Myocyte (in vitro differentiated cells): ENCODE results near the gene CORIN. TPM values are rescaled to one million over a fixed set of nuclear protein-coding genes. Genes with fewer than 3 reads are reported as not detected.
"Not testable (repeated sequence)": the region's sequence is repeated elsewhere in the genome, so short reads cannot be mapped to it uniquely, and the experiment has no call there.

Source experiments
- DNase-seq: peaks from one replicate; pipeline ENCODE4 v3.0.0-alpha.2; 2012; ENCODE audit warnings: low read depth
- microRNA-seq: library from miRNA; unstranded; fragments of <30 nt; microRNA quantifications from one replicate; pipeline ENCODE4, GENCODE V29; 2016
- total RNA-seq: library from RNA; depleted of rRNA; stranded (reverse); fragments of >200 nt; gene quantifications from 2 replicates; pipeline ENCODE4 v1.2.3, GENCODE V29; 2014

Gene CORIN
- total RNA-seq, 1 donor from 2014 or later: 1.5 TPM

DNA sequence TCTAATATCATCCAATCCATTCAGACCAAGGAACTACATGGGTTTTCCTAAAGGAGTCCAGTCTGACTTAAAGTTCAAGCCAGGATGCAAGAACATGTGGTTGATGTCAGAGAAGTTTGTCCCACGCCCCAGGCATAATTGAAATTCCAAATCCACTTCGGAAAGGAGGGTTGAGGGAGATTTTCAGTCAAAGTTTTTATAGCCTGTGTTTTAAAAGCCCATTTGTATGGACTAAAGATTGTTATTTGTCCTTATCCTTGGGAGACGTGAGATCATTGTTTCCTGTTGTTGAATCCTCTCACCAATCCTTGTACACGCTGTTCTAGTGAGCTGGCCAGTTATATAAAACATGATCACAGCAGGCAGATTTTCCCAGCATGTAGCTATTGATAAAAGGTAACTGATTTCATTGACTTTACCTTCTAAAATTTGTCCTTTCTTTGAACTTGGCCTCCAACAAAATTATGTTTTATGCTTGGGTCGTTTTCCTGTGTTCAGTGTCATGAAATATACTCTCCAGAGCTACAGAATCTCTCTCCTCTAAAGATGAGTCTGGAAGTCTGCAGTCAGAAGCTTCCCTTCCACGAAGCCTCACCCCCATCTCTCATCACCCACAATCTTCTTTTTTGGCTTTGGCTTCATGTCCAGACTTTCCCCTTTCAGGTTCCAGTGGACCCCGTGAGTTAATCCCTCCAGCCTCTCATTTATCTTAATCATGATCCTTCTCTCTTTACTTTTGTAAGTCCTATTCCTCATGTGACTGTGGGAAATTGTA is 259.9 kb downstream of the CORIN start:
- peak; percentile 53 for DNase-seq

DNA sequence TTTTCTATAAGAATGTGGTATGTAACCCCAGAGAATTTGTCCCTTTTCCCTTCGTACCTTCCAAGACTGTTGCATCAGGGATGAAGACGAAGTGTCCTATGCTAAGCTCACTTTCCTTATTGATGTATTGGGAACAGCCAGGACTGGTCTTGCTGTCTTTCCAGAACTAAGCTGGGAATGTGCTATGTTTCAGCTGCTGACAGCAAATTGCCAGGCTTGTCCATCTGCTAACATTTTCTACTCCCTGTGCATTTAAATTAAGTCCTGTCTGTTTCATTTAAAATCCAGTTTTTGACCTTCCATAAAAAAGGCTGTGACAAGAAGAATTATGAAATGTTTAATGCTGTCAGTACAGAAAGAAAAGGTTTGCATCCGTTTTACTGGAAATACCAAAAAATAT is 264.9 kb downstream of the CORIN start:
- DNase-seq: no peak

DNA sequence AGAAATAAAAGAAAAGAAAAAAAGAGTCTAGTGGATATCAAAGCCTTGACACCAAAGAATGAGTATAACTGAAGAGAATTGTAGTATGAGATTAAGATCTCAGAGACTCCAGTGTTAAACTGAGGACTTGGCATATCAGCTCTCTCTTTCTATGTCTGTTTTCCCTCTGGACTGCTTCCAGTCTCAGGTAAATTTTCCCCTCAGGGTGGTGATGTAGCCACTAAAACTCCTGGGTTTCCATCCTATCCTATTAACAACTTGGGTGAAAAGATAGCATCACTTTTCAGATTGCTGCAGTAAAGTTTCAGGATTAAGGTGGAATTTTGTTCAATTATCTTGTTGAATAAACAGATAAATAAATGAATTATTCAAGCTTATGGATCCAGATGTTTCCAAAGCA is 267.1 kb downstream of the CORIN start:
- no peak for DNase-seq

DNA sequence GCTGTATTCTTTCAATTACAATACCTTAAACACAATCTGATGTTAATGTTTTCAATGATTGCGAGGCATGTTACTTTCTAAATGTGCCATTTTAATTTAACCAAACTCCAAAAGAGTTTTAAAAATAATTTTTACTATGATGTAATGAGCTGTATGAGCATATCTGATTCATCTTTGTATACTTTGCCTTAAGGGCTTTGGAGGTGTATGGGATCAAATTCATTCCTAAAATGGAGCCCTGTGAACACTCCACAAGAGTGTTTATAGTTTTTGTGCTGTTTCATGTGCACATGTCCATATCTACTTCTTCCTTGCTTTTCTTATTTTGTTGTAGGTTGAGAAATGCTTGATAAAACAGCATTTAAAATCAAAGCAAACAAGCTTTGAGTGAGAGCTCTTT is 270.4 kb downstream of the CORIN start:
- DNase-seq: no peak

DNA sequence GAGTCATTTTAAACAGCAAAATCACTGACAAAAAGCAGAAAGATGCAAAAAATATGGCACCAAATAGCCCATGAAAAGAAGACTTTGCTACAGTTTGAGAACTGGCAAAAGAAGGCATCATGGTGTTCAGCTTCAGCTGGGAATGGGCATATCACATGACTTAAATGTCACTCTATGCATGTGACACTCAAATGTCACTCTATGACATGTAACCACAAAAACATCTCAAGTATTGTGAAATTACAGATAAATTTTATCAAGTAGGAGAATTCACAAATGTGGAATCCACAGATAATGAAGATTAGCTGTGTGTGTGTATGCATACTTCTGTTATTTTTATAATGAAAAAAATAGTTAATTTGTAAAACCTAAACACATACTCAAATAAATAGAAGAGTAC is 270.9 kb downstream of the CORIN start:
- no peak for DNase-seq

DNA sequence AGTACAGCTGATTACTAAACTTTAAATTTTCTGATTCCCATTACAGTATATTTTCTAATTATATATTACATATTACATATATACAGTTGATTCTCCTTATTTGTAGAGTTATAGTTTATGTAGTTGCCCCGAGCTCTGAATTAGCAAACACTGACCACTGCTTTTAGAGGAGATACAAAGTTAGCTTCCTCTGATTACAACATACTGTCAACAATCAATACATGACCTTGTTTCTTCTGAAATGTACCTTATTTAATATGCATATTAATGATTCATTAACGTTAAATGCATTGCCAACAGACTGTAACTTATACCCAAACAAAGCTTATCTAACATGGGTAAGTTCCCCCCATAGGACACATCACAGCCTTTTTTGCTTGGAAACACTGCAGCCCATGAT is 271.3 kb downstream of the CORIN start:
- no peak for DNase-seq

DNA sequence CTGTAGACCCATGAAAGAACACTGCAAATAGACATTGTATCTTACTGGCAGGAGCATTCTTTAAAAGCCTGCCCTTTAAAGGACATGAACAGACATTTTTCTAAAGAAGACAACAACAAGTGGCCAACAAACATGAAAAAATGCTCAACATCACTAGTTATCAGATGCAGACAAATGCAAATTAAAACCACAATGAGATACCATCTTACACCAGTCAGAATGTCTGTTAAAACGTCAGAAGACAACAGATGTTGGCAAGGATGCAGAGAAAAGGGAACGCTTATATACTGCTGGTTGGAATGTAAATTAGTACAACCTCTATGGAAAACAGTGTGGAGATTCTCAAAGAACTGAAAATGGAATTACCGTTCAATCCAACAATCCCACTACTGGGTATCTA is 275.6 kb downstream of the CORIN start:
- no peak for DNase-seq

DNA sequence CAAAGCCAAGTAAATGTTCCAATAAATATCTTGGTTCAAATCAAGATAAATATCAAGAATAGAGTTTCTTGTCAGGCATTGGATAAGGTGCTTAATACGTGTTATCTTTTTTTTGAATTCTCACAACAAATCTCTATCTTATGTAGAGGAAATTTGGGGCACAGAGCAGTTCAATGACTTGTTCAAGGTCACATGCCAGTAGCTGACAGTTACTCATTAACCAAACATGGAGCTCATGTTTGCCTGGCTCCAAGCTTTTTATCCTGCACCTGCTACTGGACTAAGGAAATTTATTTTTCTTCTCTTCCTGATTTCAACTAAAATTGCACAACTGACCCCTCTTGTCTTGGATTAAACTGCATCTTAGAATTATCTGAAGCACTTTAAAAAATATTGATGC is 276.5 kb downstream of the CORIN start:
- no peak for DNase-seq

DNA sequence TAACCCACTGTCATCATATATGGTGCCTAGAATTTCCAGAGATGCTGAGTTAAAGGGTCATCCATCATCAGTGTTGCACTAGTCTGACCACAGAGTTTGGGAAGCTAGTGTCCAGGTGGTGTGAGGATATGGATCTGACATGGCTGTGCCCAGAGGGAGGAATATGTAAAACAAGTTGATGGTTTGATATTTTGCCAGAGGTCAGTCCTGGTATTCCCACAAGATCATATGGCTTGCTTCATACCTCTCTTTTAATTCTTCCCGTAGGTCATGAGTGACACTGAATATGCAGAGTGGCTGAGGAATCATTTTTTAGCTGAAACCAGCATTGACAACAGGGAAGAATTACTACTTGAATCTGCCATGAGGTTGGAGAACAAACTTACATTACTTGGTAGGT is 277.2 kb downstream of the CORIN start:
- DNase-seq: no peak

DNA sequence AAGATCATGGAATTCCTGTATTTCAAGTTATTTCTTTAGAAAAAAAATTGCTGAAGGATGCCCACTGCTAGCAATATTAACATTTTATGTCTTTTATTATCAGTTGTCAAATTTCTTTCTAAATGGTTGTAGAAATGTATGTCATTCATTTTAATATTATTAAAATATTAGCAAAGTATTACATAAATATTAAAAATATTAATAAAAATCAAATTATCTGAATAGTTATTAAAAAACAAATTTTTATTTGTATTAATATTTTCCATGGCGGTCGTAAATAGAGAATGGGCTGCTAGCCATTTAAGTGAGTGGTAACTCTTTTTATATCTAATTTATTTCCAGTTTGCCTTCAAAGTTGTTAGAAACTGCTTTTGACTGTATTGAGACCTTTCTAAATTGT is 280.6 kb downstream of the CORIN start:
- no peak for DNase-seq

DNA sequence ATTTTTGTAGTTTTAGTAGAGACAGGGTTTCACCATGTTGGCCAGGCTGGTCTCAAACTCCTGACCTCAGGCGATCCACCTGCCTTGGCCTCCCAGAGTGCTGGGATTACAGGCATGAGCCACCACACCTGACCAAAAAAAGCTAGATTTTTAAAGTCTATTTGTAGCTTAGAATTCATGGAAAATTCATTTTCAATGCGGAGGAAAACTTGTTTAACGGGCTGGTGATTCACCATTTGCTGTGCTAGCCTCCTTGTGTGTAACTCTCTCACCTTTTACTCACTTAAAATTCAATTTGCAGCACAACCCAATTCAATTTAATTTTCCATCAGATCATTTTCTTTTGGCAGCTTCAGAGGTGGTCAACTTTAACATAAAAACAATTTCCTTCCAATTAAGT is 281.9 kb downstream of the CORIN start:
- not testable (repeated sequence) for DNase-seq

DNA sequence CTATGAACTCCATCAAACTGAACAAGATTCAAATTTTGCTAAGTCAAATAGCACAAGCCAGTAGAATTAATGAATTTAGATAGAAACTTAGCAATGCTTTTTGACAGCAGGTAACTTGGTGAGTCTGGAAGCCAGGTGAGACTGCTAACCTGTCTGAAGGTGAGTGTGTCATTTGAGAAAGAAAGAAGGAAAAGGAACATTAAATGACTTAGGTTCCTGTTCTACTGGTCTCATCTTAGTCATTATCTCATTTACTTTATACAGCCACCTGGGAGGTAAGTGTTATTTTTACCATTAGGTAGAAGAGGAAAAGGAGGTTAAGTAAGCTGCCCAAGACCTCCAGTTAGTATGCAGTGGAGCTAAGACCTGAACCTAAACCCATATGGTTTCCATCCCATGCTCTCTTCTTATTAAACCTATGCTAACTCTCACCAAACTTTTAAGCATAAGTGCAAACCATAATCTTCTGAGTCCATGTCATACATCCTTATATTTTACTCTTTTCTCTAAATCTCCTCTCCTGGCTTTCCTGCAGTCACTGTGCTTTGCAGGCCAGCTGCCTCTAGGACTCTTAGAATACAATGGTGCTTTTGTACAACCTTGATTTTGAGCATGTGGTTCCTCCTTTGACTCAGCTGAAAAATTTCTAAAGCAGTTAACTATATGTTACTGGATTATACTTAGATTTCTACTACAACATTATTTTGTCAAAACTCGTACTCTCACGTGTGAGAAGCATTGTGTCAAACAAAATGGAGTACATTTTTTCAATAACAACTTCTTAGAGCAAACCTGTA is 284.3 kb downstream of the CORIN start:
- DNase-seq: no peak

DNA sequence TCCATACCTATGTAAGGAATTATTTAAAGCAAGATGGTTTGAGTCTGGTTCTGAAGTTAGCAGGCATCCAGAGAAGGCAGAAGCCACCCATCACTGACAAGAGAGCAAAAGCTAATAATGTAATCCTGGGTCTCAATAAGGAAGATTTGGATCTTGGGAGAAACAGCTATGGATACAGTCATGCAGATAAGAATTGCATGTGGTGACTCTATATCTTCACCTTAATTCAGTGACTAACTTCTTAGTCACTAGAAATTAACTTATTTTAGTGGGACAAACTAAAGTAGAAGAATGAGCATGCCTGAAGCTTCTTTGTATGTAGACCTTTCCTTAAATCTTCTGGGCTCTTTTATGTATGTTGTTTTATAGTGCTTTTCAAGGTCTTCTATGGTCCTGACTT is 286.2 kb downstream of the CORIN start:
- DNase-seq: no peak

DNA sequence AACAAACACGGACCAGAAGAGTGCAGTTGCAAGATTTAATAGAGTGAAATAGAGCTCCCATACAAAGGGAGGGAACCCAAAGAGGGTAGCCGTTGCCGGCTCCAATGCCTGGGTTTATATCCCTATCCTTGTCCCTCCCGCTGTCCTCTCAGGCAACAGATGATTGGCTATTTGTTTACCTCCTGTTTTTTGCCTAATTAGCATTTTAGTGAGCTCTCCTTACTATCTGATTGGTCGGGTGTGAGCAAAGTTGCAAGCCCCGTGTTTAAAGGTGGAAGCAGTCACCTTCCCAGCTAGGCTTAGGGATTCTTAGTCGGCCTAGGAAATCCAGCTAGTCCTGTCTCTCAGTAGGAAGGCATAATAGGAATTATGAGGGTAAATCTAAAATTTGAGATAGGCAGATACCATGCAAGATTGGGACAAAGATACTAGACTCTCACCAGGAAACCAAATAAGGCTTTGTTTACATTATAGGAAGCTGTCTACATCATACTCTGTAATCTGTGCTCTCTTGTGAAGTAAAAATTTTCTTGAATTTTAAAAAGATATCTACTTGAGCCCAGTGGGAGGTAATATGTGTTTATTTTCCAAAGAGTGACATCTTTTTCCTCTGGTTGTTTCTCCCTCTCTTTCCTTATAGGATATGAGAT is 286.8 kb downstream of the CORIN start:
- no peak for DNase-seq

DNA sequence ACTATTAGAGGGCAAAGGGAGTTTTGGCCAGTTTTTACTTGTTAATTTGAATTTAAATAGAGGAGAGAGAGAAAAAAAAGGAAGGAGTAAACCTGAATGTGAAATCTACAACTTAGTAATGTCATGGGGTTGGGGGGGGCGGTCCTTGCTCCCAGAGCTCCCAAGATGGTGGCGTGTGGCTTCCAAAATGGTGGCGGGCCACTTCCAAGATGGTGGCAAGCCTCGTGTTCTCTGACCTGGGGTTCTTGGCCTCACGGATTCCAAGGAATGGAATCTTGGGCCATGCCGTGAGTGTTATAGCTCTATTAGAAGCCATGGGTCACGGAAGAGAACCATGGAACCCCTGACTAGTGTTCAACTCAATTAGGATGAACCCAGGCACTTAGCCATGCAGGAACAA is 287.5 kb downstream of the CORIN start:
- DNase-seq: not testable (repeated sequence)

Small RNA genes lying within 50 kb of the gene (microRNA-seq; reads per million reads assigned to microRNA genes)
- gene MIR8053: not detected

Other genes with a start within 250 kb of the CORIN start
- gene NFXL1, start 76.5 kb upstream of the CORIN start, total RNA-seq: 3.7 TPM in 2 replicates
- 3.5 TPM in 1 of 2 replicates, not detected in the other for gene CNGA1, start 178.6 kb upstream of the CORIN start, total RNA-seq
- gene NIPAL1, start 178.7 kb upstream of the CORIN start, total RNA-seq: 0.27 and 3.1 TPM in 2 replicates